Tibial nerve (tissue), 4 donors: Measurements from ENCODE around the gene SCRN3. TPM values are rescaled to one million over a fixed set of nuclear protein-coding genes. Genes with fewer than 3 reads are reported as not detected.
"Not testable (repeated sequence)": the region's sequence is repeated elsewhere in the genome, so short reads cannot be mapped to it uniquely, and the experiment has no call there.

Experiments used
- DNase-seq, 2 donors: peaks; one replicate each; pipeline ENCODE4 v3.0.0-alpha.2; 2019; ENCODE audit warnings: low spot score in 2 of 2
- H3K27ac ChIP-seq, 4 donors: fragments of 200-600 bp; sonication (generic) in 3 of 4; one replicate each; pipeline ENCODE4 v1.5.1; 2017 to 2019; ENCODE audit warnings: mild to moderate bottlenecking in 1 of 4
- H3K27me3 ChIP-seq, 2 donors: fragments of 200-600 bp; sonication (generic) in 1 of 2; one replicate each; pipeline versions ENCODE4 v1.5.1 to v1.6.0; 2017 to 2019
- H3K36me3 ChIP-seq, 3 donors: fragments of 200-600 bp; sonication (generic); one replicate each; pipeline ENCODE4 v1.5.1; 2018 to 2019
- H3K4me1 ChIP-seq, 4 donors: fragments of 200-600 bp; sonication (generic) in 3 of 4; one replicate each; pipeline ENCODE4 v1.5.1; 2017 to 2019
- H3K4me3 ChIP-seq, 4 donors: fragments of 200-600 bp; sonication (generic) in 3 of 4; one replicate each; pipeline ENCODE4 v1.5.1; 2017 to 2019; ENCODE audit warnings: mild to moderate bottlenecking in 1 of 4, moderate library complexity in 1 of 4
- H3K9me3 ChIP-seq, 4 donors: fragments of 200-600 bp; sonication (generic) in 3 of 4; one replicate each; pipeline ENCODE4 v1.5.1; 2017 to 2019
- EP300 ChIP-seq, 2 donors: sonication (generic); formaldehyde crosslinking; IDR thresholded peaks; one replicate each; pipeline ENCODE4 v1.6.1; 2017; ENCODE audit warnings: antibody characterized with exemption in 2 of 2, mild to moderate bottlenecking in 1 of 2
- POLR2A ChIP-seq, 2 donors: fragments of 450-650 bp; IDR thresholded peaks; one replicate each; pipeline ENCODE4 v1.6.1; 2017; ENCODE audit warnings: antibody characterized with exemption in 2 of 2, mild to moderate bottlenecking in 2 of 2, moderate library complexity in 2 of 2
- WGBS, 2 donors: methylation state at CpG; one replicate each; pipeline ENCODE4 v1.1.5; 2018; 5-methylcytosine and 5-hydroxymethylcytosine counted together
- total RNA-seq, 4 donors: library from RNA; depleted of rRNA; stranded (reverse); fragments of >200 nt; gene quantifications; one replicate each; pipeline ENCODE4 v1.1.0, GENCODE V29; 2016
- TF ChIP-seq, protein P1 (sequence below), 5 experiments: fragments of 200-600 bp in 3 of 5; fragments of 450-650 bp in 2 of 5; sonication (generic) in 3 of 5; IDR thresholded peaks; one replicate each; pipeline ENCODE4 v1.5.1; 2016 to 2019; ENCODE audit warnings: antibody characterized with exemption in 5 of 5, mild to moderate bottlenecking in 3 of 5, moderate library complexity in 2 of 5

SCRN3 gene
- total RNA-seq, 4 donors from 2014 or later: 13.5 to 32.0 (median 20.7) TPM

- H3K4me3 ChIP-seq: no peak overlapping the region
- H3K4me1 ChIP-seq: peaks cover 0 to 2% (median 0%) of the 10 kb centered on the region in 4 donors
- no peak overlapping the region for H3K27ac ChIP-seq
- no peak for DNase-seq
- peaks cover 0 to 46% (median 2%) of the 10 kb centered on the region in 3 donors for H3K36me3 ChIP-seq
- no peaks in the 10 kb centered on the region for H3K9me3 ChIP-seq
- TF ChIP-seq, protein P1, sequence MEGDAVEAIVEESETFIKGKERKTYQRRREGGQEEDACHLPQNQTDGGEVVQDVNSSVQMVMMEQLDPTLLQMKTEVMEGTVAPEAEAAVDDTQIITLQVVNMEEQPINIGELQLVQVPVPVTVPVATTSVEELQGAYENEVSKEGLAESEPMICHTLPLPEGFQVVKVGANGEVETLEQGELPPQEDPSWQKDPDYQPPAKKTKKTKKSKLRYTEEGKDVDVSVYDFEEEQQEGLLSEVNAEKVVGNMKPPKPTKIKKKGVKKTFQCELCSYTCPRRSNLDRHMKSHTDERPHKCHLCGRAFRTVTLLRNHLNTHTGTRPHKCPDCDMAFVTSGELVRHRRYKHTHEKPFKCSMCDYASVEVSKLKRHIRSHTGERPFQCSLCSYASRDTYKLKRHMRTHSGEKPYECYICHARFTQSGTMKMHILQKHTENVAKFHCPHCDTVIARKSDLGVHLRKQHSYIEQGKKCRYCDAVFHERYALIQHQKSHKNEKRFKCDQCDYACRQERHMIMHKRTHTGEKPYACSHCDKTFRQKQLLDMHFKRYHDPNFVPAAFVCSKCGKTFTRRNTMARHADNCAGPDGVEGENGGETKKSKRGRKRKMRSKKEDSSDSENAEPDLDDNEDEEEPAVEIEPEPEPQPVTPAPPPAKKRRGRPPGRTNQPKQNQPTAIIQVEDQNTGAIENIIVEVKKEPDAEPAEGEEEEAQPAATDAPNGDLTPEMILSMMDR (IDR thresholded peaks at IDR 0.05): no peak
- TF ChIP-seq POLR2A (IDR thresholded peaks at IDR 0.05): no peak
- TF ChIP-seq EP300 (IDR thresholded peaks at IDR 0.05): no peak
- no peaks in the 10 kb centered on the region for H3K27me3 ChIP-seq
These were observed 8.1 kb downstream of the SCRN3 start for GRCh38 chr2:174403628-174404027.

- not testable (repeated sequence) for DNase-seq
- WGBS, 2 donors: 91 to 96% methylated on average over 5 to 13 of the region's 31 CpGs
These were observed 14.5 kb downstream of the SCRN3 start for GRCh38 chr2:174410039-174410438.

GRCh38 chr2:174412256-174412655 is 16.7 kb downstream of the SCRN3 start:
- H3K4me3 ChIP-seq: no peak overlapping the region
- H3K36me3 ChIP-seq: peaks cover 0 to 32% (median 0%) of the 10 kb centered on the region in 3 donors
- TF ChIP-seq EP300 (IDR thresholded peaks at IDR 0.05) (no peak), POLR2A (IDR thresholded peaks at IDR 0.05) (no peak)
- TF ChIP-seq, protein P1 (IDR thresholded peaks at IDR 0.05): no peak
- no peaks in the 10 kb centered on the region for H3K4me1 ChIP-seq
- no peak for DNase-seq
- no peak overlapping the region for H3K27ac ChIP-seq
- H3K9me3 ChIP-seq: no peaks in the 10 kb centered on the region
- no peaks in the 10 kb centered on the region for H3K27me3 ChIP-seq

More at GRCh38 chr2:174410039-174410438, 14.5 kb downstream of the SCRN3 start:
- H3K27me3 ChIP-seq, H3K9me3 ChIP-seq, H3K27ac ChIP-seq, H3K4me1 ChIP-seq, H3K4me3 ChIP-seq: not testable (repeated sequence)
- peaks cover 0 to 28% (median 0%) of the 10 kb centered on the region in 3 donors for H3K36me3 ChIP-seq

DNA sequence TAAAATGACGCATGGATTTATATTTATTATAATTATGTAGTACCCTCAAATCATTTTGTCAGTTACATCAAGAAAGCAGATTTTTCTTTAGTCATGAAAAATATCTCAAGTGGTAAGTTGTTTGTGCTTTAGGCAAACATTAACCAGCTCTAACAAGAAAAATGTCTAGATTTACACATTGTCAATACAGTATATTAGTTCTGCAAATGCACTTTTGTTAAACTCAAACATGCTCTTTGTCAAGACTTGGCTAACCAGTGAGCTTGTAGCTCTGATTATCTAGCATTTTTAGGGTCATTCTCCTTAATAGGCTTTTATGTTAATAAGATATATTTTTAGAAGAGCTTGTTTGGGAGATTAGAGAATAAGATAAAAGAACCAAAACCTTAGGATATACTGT is 32.7 kb downstream of the SCRN3 start:
- DNase-seq: no peak
- WGBS, 2 donors: 96 to 100% methylated on average over 1 of the region's 1 CpG
- Histone ChIP-seq H3K27me3 (no peaks in the 10 kb centered on the region), H3K27ac (no peak overlapping the region), H3K4me1 (no peaks in the 10 kb centered on the region), H3K36me3 (peaks cover 0 to 87% (median 0%) of the 10 kb centered on the region in 3 donors), H3K4me3 (no peak overlapping the region), H3K9me3 (no peaks in the 10 kb centered on the region)
- TF ChIP-seq POLR2A (IDR thresholded peaks at IDR 0.05) (no peak), EP300 (IDR thresholded peaks at IDR 0.05) (no peak)
- TF ChIP-seq, protein P1 (IDR thresholded peaks at IDR 0.05): no peak

DNA sequence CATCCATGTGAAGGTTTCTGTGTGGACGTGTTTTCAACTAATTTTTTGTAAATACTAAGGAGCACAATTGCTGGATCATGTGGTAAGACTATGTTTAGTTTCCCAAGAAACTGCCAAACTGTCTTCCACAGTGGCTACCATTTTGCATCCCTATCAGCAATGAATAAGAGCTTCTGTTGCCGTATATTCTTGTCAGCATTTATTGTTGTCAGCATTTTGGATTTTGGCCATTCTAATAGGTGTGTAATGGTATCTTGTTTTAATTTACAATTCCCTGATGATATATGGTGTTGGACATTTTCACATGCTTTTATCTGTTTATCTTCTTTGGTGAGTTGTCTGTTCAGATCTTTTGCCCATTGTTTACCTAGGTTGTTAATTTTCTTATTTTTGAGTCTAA is 34.5 kb downstream of the SCRN3 start:
- H3K27ac ChIP-seq: no peak overlapping the region
- H3K36me3 ChIP-seq: peaks cover 0 to 70% (median 0%) of the 10 kb centered on the region in 3 donors
- H3K9me3 ChIP-seq: no peaks in the 10 kb centered on the region
- TF ChIP-seq, protein P1 (IDR thresholded peaks at IDR 0.05): no peak
- TF ChIP-seq POLR2A (IDR thresholded peaks at IDR 0.05) (no peak), EP300 (IDR thresholded peaks at IDR 0.05) (no peak)
- H3K4me3 ChIP-seq: no peak overlapping the region
- WGBS, 2 donors: 100% methylated on average over 2 of the region's 2 CpGs
- no peak for DNase-seq
- H3K4me1 ChIP-seq: no peaks in the 10 kb centered on the region
- no peaks in the 10 kb centered on the region for H3K27me3 ChIP-seq

DNA sequence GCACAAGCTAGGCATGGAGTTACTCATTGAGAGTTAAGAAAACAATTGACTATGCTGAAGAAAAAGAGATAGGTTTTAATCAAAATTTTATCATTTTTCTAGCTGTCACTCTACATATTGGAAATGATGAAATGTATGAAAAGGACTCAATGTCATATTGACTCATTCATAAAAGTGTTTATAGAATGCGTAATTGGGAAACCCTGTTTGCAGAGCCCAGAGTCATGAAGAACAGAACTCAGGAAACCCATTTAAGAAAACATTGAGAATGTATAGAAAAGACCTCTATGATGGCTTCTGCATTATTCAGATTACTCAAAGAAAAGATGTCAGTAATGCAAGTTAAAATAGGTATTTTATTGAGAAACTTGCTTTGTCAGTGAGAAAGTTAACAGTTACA is 36.4 kb downstream of the SCRN3 start:
- no peaks in the 10 kb centered on the region for H3K27me3 ChIP-seq
- H3K27ac ChIP-seq: no peak overlapping the region
- H3K36me3 ChIP-seq: peaks cover 0 to 68% (median 0%) of the 10 kb centered on the region in 3 donors
- DNase-seq: no peak
- TF ChIP-seq, protein P1 (IDR thresholded peaks at IDR 0.05): no peak
- TF ChIP-seq POLR2A (IDR thresholded peaks at IDR 0.05) (no peak), EP300 (IDR thresholded peaks at IDR 0.05) (no peak)
- peaks cover 0 to 4% (median 0%) of the 10 kb centered on the region in 4 donors for H3K4me1 ChIP-seq
- no peaks in the 10 kb centered on the region for H3K9me3 ChIP-seq
- 98 to 100% methylated on average over 1 of the region's 1 CpG for WGBS, 2 donors
- no peak overlapping the region for H3K4me3 ChIP-seq
